Caco-2 (cell line): ENCODE results near the gene BTK. TPM values are rescaled to one million over a fixed set of nuclear protein-coding genes. Genes with fewer than 3 reads are reported as not detected.

Source experiments
- BruUV-seq: library from RNA; stranded (reverse); fragments of 400-500 nt; replicated peaks from 2 replicates; lab custom pipeline; 2021; lab: Mats Ljungman, UMichigan
- CTCF ChIA-PET: fragments of 300-600 bp; sonication (Branson Sonifier 250); formaldehyde crosslinking; loops from one replicate; lab custom pipeline; 2022; ENCODE audit warnings: antibody characterized with exemption; lab: Charles Lee
- POLR2A ChIA-PET: fragments of 300-600 bp; sonication (Branson Sonifier 250); formaldehyde crosslinking; loops from one replicate; lab custom pipeline; 2022; ENCODE audit warnings: antibody characterized with exemption; lab: Charles Lee
- DNase-seq, 2 experiments: peaks; one replicate each; pipeline versions ENCODE4 v3.0.0 to v3.0.0-alpha.2; 2020 to 2022
- H3K27me3 ChIP-seq: replicated peaks from 2 replicates; pipeline ENCODE4 v1.6.0; 2011; ENCODE audit warnings: low read length; ENCODE audit not compliant: control insufficient read depth, insufficient read depth
- H3K36me3 ChIP-seq: 2 replicates; pipeline ENCODE4 v1.5.1; 2011; ENCODE audit warnings: low read length; ENCODE audit not compliant: control insufficient read depth, insufficient read depth
- H3K4me1 ChIP-seq: fragments of 250-450 bp; sonication (Bioruptor Pico); 2 replicates; pipeline ENCODE4 v1.5.1; 2020; ENCODE audit warnings: mild to moderate bottlenecking
- H3K4me3 ChIP-seq: 2 replicates; pipeline ENCODE4 v1.5.1; 2011; ENCODE audit warnings: low read depth, mild to moderate bottlenecking, control low read depth, low read length
- H3K9me3 ChIP-seq: fragments of 250-450 bp; sonication (Bioruptor Pico); 2 replicates; pipeline ENCODE4 v1.5.1; 2020; ENCODE audit warnings: mild to moderate bottlenecking, moderate library complexity
- H3K27ac Mint-ChIP-seq: one replicate; pipeline ENCODE4 v1.8.0; 2022; ENCODE audit warnings: mixed read lengths; ENCODE audit not compliant: unreplicated experiment
- H3K27me3 Mint-ChIP-seq: one replicate; pipeline ENCODE4 v1.8.0; 2022; ENCODE audit warnings: mixed read lengths; ENCODE audit not compliant: insufficient read depth, unreplicated experiment
- H3K36me3 Mint-ChIP-seq: one replicate; pipeline ENCODE4 v1.8.0; 2022; ENCODE audit warnings: mild to moderate bottlenecking, mixed read lengths; ENCODE audit not compliant: insufficient read depth, unreplicated experiment
- H3K4me1 Mint-ChIP-seq: one replicate; pipeline ENCODE4 v1.8.0; 2022; ENCODE audit warnings: low read depth, mixed read lengths; ENCODE audit not compliant: unreplicated experiment
- H3K4me3 Mint-ChIP-seq: one replicate; pipeline ENCODE4 v1.8.0; 2022; ENCODE audit warnings: mild to moderate bottlenecking, moderate library complexity, mixed read lengths; ENCODE audit not compliant: unreplicated experiment
- H3K9me3 Mint-ChIP-seq: one replicate; pipeline ENCODE4 v1.8.0; 2022; ENCODE audit warnings: mixed read lengths; ENCODE audit not compliant: unreplicated experiment
- CTCF ChIP-seq, 2 experiments: fragments of 200-600 bp in 1 of 2; IDR thresholded peaks; 1 replicate in 1 of 2; 2 replicates in 1 of 2; pipeline versions ENCODE4 v1.5.1 to v1.8.0; 2011 to 2022; ENCODE audit warnings: antibody characterized with exemption in 1 of 2, control low read depth in 1 of 2, inconsistent platforms in 1 of 2, low read depth in 1 of 2, low read length in 1 of 2, mild to moderate bottlenecking in 1 of 2, moderate library complexity in 1 of 2; ENCODE audit not compliant: insufficient read depth in 1 of 2, severe bottlenecking in 1 of 2, unreplicated experiment in 1 of 2
- intact Hi-C: fragments of 100-400 bp; cut with micrococcal nuclease; formaldehyde crosslinking; loops from one replicate; pipeline ENCODE4 v1.10.0; 2022; ENCODE audit not compliant: unreplicated experiment
- total RNA-seq: library from RNA; stranded (reverse); gene quantifications from 2 replicates; pipeline ENCODE4 v1.2.3, GENCODE V29; 2022

Gene BTK
- total RNA-seq, 1 experiment from 2014 or later, result not detected

DNA sequence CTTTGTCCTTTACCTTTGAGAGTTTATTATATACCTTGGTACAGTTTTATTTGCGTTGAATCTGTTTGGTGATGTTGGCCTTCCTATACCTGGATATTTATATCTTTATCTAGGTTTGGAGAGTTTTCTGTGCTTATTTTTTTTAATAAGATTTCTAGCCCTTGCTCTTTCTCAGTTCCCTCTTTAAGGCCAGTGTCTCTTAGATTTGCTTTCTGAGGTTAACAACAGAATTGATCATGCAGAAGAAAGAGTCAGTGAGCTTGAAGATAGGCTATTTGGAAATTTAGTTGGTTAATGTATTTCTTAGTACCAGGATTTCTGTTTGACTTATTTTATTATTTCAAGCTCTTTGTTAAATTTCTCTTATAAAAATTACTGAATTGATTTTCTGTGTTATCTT, 82.2 kb downstream of the BTK start:
- Mint-ChIP-seq H3K9me3 (no peaks in the 10 kb centered on the region), H3K36me3 (no peaks in the 10 kb centered on the region), H3K27ac (no peak overlapping the region), H3K4me1 (no peaks in the 10 kb centered on the region), H3K27me3 (no peaks in the 10 kb centered on the region), H3K4me3 (no peak overlapping the region)
- ChIA-PET CTCF (no interaction called here), POLR2A (no interaction called here)
- H3K9me3 ChIP-seq, result no peaks in the 10 kb centered on the region
- H3K36me3 ChIP-seq, result no peaks in the 10 kb centered on the region
- DNase-seq, result no peak
- BruUV-seq, result no TSS peak
- no peaks in the 10 kb centered on the region for H3K27me3 ChIP-seq
- no peaks in the 10 kb centered on the region for H3K4me1 ChIP-seq
- no peak overlapping the region for H3K4me3 ChIP-seq
- no peak for TF ChIP-seq CTCF (IDR thresholded peaks at IDR 0.05; ENCODE audit: insufficient read depth in 1 of 2, low read depth in 1 of 2, low read length in 1 of 2, severe bottlenecking in 1 of 2, unreplicated experiment in 1 of 2)
- intact Hi-C loops, result no loop called here

Other genes starting within 250 kb of the BTK start
- 0.09 and 0.14 TPM in 2 replicates for gene DRP2, start 166.4 kb downstream of the BTK start, total RNA-seq
- gene TAF7L, start 94.9 kb downstream of the BTK start, total RNA-seq, result not detected in 2 replicates
- 21.6 and 23.3 TPM in 2 replicates for gene TIMM8A, start 37.4 kb downstream of the BTK start, total RNA-seq
- 377 and 381 TPM in 2 replicates for gene RPL36A, start 4.8 kb upstream of the BTK start, total RNA-seq
- 46.0 and 53.2 TPM in 2 replicates for gene GLA, start 21.7 kb upstream of the BTK start, total RNA-seq
- 46.1 TPM in 2 replicates for gene HNRNPH2, start 22.0 kb upstream of the BTK start, total RNA-seq
- gene ARMCX4, start 99.3 kb upstream of the BTK start, total RNA-seq, result 3.2 and 5.0 TPM in 2 replicates
- not detected in 2 replicates for gene ARMCX1, start 164.4 kb upstream of the BTK start, total RNA-seq
- gene ARMCX6, start 231.8 kb upstream of the BTK start, total RNA-seq, result 25.8 and 27.4 TPM in 2 replicates
- gene ARMCX3, start 237.0 kb upstream of the BTK start, total RNA-seq, result 31.0 and 33.5 TPM in 2 replicates